GM23338 (cell line): Measurements from ENCODE around the gene FBXW10.
"Not testable (repeated sequence)": the region's sequence is repeated elsewhere in the genome, so short reads cannot be mapped to it uniquely, and the experiment has no call there.

Experiments
- CTCF ChIP-seq, 2 experiments: fragments of 200-600 bp in 1 of 2; sonication (generic) in 1 of 2; conservative IDR thresholded peaks; 2 replicates each; pipeline versions ENCODE4 v1.5.1 to v1.6.1; 2016 to 2017; ENCODE audit warnings: antibody characterized with exemption in 2 of 2, low read depth in 2 of 2, mild to moderate bottlenecking in 2 of 2, moderate library complexity in 1 of 2
- EZH2 ChIP-seq: fragments of 200-600 bp; sonication (generic); IDR thresholded peaks from one replicate; pipeline ENCODE4 v1.8.0; 2017; ENCODE audit warnings: antibody characterized with exemption, mild to moderate bottlenecking, low read depth; ENCODE audit not compliant: unreplicated experiment
- REST ChIP-seq: IDR thresholded peaks from one replicate; pipeline ENCODE4 v1.6.1; 2018; ENCODE audit warnings: antibody characterized with exemption; ENCODE audit not compliant: unreplicated experiment

- not testable (repeated sequence) for TF ChIP-seq CTCF (conservative IDR thresholded peaks at IDR 0.05; ENCODE audit: low read depth in 2 of 2); REST; EZH2
Observed at GRCh38 chr17:18753829-18754409, 10.1 kb downstream of the FBXW10 start.
